Esophagus muscularis mucosa (tissue), 3 donors: ENCODE results near the gene ZNF23.

Experiments used
- POLR2A ChIP-seq: fragments of 450-650 bp; IDR thresholded peaks from one replicate; pipeline ENCODE4 v1.6.1; 2017; ENCODE audit warnings: antibody characterized with exemption, moderate library complexity, mild to moderate bottlenecking, low read depth
- TF ChIP-seq, protein P1 (sequence below), 3 experiments: fragments of 200-600 bp in 2 of 3; fragments of 450-650 bp in 1 of 3; sonication (generic) in 2 of 3; IDR thresholded peaks; one replicate each; pipeline ENCODE4 v1.5.1; 2017 to 2019; ENCODE audit warnings: antibody characterized with exemption in 3 of 3, mild to moderate bottlenecking in 2 of 3, moderate library complexity in 1 of 3

DNA sequence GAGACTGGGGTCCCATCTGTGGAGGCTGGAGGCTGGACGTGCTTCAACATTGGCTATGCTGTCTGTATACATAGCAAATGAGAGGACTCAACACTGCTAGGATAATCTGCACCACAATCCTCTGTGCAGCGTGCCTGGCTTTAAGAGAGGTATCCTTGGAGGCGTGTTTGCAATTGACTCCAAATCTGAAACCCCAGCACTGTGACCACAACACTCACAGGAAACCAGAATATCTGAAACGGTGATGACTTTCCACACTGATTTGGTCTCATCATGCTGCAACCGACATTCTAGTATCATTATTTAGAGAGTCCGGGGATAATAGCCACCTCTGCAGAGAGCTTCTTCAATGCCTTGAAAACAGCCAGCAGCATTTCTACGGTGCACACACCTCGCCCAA is 55.3 kb downstream of the ZNF23 start:
- TF ChIP-seq, protein P1, sequence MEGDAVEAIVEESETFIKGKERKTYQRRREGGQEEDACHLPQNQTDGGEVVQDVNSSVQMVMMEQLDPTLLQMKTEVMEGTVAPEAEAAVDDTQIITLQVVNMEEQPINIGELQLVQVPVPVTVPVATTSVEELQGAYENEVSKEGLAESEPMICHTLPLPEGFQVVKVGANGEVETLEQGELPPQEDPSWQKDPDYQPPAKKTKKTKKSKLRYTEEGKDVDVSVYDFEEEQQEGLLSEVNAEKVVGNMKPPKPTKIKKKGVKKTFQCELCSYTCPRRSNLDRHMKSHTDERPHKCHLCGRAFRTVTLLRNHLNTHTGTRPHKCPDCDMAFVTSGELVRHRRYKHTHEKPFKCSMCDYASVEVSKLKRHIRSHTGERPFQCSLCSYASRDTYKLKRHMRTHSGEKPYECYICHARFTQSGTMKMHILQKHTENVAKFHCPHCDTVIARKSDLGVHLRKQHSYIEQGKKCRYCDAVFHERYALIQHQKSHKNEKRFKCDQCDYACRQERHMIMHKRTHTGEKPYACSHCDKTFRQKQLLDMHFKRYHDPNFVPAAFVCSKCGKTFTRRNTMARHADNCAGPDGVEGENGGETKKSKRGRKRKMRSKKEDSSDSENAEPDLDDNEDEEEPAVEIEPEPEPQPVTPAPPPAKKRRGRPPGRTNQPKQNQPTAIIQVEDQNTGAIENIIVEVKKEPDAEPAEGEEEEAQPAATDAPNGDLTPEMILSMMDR (IDR thresholded peaks at IDR 0.05) = no peak
- TF ChIP-seq POLR2A = no peak
